NCI-H460 (cell line): Measurements from ENCODE around the gene UPF3A. TPM values are rescaled to one million over a fixed set of nuclear protein-coding genes. Genes with fewer than 3 reads are reported as not detected.
"Not testable (repeated sequence)": the region's sequence is repeated elsewhere in the genome, so short reads cannot be mapped to it uniquely, and the experiment has no call there.

ENCODE experiments used
- DNase-seq: peaks from one replicate; pipeline ENCODE4 v3.0.0-alpha.2; 2016; ENCODE audit warnings: low read depth; ENCODE audit errors: extremely low read depth
- polyA plus RNA-seq: library from polyadenylated mRNA; depleted of rRNA; stranded (reverse); fragments of >200 nt; gene quantifications from 2 replicates; pipeline ENCODE4 v1.2.3, GENCODE V29; 2014; cell fraction: nucleus; rRNA removed
- total RNA-seq: library from RNA; depleted of rRNA; stranded (reverse); fragments of >200 nt; shearing (Covaris generic); gene quantifications from 2 replicates; pipeline ENCODE4 v1.2.3, GENCODE V29; 2014; rRNA removed

The UPF3A gene
- total RNA-seq, result 22.2 and 27.2 TPM in 2 replicates
- polyA plus RNA-seq, result 58.2 and 77.0 TPM in 2 replicates

DNA sequence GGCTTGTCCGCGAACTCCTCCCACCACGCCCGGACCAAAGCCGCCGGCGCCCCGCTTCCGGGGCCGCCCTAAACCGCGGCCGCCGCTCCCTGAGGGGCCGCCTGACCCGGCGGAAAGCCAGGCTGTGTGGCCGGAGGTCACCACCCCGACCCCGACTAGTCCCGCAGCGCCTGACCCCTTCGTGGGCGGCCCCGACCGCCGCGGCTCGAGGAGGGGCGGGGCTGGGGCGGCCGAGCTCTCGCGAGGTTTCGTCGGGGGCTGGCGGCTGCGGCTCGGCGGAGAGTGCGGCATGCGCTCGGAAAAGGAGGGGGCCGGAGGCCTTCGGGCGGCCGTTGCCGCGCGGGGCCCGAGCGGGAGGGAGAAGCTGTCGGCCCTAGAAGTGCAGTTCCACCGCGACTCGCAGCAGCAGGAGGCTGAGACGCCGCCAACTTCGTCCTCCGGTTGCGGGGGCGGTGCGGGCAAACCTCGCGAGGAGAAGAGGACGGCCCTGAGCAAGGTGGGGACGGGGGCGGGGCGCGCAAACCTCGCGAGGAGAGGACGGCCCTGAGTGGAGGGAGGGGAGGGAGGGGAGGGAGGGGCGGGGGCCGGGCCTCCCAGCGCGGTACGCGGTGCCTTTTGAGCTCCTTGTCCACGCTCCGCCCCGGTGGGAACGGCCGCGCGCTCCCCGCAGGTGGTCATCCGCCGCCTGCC lies at the start of gene UPF3A:
TSS of gene UPF3A (plus strand) at position 251 of the 690 bp plus-strand sequence. CDS start at position 290, 39 bp downstream.
- DNase-seq, result peak; percentile 83

DNA sequence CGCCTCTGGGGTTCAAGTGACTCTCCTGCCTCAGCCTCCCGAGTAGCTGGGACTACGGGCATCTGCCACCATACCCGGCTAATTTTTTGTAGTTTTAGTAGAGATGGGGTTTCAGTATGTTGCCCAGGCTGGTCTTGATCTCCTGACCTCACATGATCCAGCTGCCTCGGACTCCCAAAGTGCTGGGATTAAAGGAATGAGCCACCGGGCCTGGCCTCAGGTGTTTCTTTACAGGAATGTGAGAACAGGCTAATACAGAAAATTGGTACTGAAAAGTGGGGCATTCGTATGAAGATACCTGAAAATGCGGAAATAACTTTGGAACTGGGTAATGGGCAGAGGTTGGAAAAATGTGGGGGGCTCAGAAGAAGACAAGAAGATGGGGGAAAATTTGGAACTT lies 49.5 kb upstream of the UPF3A start:
- no peak for DNase-seq

DNA sequence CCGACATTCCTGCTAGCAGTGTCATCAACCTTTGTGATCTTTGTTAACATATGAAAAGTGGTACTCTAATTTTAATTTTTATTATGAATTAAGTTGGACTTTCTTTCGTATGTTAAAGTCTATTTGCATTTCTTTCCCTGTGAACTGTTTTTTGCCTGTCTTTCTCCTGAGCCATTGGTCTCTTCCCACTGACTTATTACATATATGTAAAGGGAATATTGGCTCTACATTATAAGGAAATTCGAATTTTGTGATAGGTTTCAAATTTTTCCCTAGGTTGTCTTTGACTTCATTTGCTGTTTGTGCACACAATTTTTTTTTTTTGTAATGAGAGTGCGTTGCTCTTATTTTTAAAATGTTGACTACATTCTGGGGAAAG lies 47.1 kb upstream of the UPF3A start:
- DNase-seq, result no peak

- peak; percentile 85 for DNase-seq
Measured at GRCh38 chr13:114234645-114235421, 46.6 kb upstream of the UPF3A start, which contains the start of gene CDC16. CDC16 (plus strand) TSS chr13:114234897; CDS start chr13:114235085, 188 bp downstream.

GRCh38 chr13:114235697-114236096 lies 45.7 kb upstream of the UPF3A start:
- no peak for DNase-seq

GRCh38 chr13:114236227-114236626 lies 45.2 kb upstream of the UPF3A start:
- DNase-seq, result no peak

DNA sequence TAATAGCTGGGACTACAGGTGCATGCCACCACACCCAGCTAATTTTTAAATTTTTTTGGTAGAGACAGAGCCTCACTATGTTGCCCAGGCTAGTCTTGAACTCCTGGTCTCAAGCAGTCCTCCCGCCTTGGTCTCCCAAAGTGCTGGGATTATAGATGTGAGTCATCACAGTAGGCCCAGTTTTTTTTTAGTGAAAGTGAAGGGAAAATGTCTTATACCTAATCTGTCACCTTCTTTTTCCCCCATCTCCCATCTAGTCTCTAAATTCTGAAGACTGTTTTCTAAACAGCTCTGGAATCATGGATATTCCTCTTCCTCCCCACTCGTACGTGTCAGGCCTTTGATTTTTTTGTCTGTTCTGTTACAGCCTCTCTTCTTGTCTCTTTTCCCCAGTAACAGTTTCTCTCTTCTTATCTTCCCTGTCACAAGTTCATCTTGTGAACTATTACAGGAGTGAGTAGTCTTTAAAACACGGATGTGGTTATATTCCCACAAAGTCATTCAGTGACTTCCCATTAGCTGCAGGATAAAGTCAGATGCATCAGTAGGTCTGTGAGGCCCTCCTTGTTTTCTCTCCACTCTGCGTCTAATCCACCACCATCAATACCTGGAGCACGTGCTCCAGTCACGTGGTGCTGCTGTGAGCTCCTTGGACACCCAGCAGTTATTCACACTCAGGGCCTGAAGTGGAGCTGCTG lies 43.8 kb upstream of the UPF3A start:
- DNase-seq, result no peak

DNA sequence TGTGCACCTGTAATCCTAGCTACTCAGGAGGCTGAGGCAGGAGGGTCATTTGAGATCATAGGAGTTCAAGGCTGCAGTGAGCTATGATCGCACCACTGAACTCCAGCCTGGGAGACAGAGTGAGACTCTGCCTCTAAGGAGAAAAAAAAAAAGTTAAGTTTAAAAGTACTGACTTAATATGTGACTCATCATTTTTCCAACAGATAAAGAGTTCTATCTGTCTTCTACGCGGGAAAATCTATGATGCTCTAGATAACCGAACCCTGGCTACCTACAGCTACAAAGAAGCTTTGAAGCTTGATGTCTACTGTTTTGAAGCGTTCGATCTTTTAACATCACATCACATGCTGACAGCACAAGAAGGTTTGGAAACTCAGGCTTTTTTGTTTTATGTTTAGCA lies 39.5 kb upstream of the UPF3A start:
- DNase-seq, result no peak

- DNase-seq, result no peak
Measured at GRCh38 chr13:114243971-114244370, 37.4 kb upstream of the UPF3A start.

DNA sequence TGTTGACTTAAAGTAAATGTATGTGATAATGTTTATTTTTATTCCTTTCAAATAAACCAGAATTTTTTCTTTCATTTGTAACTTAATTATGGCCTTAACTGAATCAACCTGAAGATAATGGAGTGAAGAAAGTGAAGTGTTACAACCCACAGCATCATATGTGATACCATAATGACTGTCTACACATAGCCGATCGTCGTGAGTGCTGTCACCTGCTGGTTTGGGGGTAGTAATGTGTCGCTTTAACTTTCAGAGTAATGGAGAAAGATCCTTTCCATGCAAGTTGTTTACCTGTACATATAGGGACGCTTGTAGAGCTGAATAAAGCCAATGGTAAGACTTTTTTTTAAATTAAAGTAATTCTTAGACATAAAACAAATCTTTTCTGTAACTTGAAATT lies 36.8 kb upstream of the UPF3A start:
- DNase-seq, result no peak

- DNase-seq, result no peak
Measured at GRCh38 chr13:114248011-114248410, 33.4 kb upstream of the UPF3A start.

- DNase-seq, result no peak
Measured at GRCh38 chr13:114249077-114249476, 32.3 kb upstream of the UPF3A start.

DNA sequence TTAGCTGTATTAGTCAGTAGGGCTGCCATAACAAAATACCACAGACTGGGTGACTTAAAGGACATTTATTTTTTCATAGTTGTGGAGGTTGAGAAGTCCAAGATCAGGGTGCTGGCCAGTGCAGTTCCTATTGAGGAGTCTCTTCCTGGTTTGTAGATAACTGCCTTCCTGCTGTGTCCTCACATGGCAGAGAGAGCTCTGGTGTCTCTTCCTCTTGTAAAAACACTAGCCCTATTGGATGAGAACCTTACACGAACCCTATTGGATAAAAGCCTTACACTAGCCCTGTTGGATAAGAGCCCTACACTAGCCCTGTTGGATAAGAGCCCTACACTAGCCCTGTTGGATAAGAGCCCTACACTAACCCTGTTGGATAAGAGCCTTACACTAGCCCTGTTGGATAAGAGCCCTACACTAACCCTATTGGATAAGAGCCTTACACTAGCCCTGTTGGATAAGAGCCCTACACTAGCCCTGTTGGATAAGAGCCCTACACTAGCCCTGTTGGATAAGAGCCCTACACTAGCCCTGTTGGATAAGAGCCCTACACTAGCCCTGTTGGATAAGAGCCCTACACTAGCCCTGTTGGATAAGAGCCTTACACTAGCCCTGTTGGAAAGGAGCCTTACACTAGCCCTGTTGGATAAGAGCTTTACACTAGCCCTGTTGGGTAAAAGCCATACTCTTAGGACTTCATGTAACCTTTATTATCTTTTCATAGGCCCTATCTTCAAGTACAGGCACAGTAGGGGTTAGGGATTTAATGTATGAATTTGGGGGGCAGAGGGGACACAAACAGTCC lies 29.6 kb upstream of the UPF3A start:
- DNase-seq, result not testable (repeated sequence)

- no peak for DNase-seq
Measured at GRCh38 chr13:114256547-114256946, 24.9 kb upstream of the UPF3A start.

DNA sequence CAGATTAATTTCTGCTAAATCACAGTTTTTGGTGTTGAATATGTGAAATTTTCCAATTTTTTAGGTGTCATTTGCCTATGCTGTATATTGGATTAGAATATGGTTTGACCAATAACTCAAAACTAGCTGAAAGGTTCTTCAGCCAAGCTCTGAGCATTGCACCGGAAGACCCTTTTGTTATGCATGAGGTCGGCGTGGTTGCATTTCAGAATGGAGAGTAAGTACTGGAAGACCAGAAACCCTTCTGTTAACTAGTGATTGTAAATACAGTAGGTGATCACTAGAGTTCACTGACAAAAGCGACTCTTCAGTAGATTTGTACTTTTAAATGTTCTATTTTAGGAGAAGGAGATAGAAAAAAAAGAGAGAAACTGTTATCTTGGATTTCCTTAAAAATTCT lies 24.4 kb upstream of the UPF3A start:
- DNase-seq, result no peak

GRCh38 chr13:114258589-114258988 lies 22.8 kb upstream of the UPF3A start:
- DNase-seq, result no peak

- no peak for DNase-seq
Measured at GRCh38 chr13:114259374-114259773, 22.0 kb upstream of the UPF3A start.

DNA sequence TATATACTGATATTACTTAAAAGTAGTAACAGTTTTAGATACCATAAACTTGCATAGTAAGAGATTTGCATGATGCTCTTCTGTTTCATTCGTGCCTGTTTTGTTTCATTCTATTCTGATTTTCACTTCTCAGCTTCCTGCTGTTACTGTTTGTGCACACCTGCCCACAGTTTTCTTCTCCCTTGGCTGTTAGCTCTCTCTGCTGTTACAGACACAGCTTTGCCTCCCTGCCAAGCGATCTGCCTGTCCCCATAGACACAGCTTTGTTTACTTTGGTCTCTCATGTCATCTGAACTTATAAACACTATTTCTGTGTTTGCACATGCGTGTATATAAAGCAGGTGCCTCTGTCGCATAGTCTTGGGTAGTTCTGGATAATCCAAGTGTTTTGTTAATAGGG lies 21.4 kb upstream of the UPF3A start:
- DNase-seq, result no peak

GRCh38 chr13:114260814-114261213 lies 20.6 kb upstream of the UPF3A start:
- DNase-seq, result no peak

DNA sequence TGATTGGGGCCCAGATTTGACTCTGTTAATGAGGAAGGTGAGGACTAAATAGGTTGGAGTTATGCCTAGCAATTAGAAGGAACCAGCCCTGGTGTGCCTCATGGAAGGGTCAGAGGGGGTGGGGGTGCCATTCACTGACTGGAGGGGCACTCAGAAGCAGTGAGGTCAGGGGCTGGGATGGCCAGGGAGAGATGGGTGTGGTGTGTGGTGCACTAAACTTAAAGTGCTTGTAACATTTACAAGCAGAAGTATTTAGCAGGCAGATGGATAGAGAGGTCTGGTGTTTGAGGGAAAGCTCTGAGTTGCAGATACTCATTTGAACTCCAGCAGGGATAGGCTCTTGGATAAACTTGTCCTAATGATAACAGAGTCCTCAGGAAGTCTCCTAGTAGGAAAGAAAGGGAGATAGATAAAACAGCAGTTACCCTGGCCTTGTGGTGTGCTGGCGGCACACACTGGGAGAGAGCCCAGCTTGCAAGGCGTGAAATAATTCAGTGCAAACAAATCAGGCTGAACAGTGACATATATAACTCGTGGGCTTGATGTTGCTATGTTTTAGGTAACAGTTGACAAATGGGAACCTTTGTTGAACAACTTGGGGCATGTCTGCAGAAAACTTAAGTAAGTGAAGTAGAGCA lies 20.0 kb upstream of the UPF3A start:
- DNase-seq, result no peak
